Measurements from ENCODE around the gene ANO7. TPM values are rescaled to one million over a fixed set of nuclear protein-coding genes. Genes with fewer than 3 reads are reported as not detected.

Gene ANO7
- total and polyA plus RNA-seq, 5 experiments from 2014 or later, result 0.16 to 0.77 (median 0.57) TPM; not detected in 2

GRCh38 chr2:241198381-241199279 lies 10.2 kb downstream of the ANO7 start:
- POLR2A ChIA-PET, result no interaction called here
- no peak for DNase-seq
- no peaks in the 10 kb centered on the region for H3K27me3 Mint-ChIP-seq
- no peaks in the 10 kb centered on the region for H3K36me3 Mint-ChIP-seq
- H3K27ac Mint-ChIP-seq, result no peak overlapping the region
- no peak overlapping the region for H3K4me3 Mint-ChIP-seq
- no peak for ATAC-seq
- no peaks in the 10 kb centered on the region for H3K4me1 Mint-ChIP-seq
- no peaks in the 10 kb centered on the region for H3K9me3 Mint-ChIP-seq

GRCh38 chr2:241199286-241199685 lies 10.8 kb downstream of the ANO7 start:
- POLR2A ChIA-PET, result no interaction called here
- no peak for DNase-seq

DNA sequence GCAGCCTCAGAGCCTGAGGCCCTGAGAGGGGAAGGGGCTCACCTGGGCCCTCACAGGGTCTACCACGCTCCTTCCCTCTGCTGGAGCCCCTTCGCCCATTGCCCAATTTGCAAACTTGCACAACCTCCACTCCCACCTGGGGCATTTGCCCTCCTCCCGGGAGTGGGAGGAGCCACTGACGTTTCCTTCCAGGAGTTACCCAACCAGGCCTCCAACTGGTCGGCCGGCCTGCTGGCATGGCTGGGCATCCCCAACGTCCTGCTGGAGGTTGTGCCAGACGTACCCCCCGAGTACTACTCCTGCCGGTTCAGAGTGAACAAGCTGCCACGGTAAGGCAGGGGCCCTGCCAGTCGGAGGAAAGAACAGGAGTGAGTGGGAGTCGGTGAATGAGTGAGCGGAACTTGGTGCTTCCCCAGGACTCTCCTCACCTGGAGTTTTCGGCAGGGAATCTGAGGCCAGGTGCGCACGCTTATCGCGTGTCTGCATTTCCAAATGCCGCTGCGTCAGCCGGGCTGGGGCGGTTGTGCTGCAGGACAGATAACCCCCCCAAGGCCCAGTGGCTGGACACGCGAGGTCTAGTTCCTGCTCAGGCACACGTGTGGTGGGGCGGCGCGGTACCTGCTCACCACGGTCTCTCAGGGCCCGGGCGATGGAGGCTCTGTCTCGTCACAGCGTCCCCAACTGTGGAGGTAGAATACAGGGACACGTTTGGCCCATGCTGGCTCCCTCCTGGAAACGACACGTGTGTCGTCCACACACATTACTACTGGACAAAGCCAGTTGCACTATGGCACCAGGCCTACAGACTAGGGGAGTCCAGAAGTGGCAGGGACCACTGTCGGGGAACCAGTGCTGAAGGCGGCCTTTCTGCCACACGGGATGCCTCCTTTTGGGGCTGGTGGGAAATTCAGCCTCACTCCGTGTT lies 11.7 kb downstream of the ANO7 start:
- no peaks in the 10 kb centered on the region for H3K36me3 Mint-ChIP-seq
- no peaks in the 10 kb centered on the region for H3K9me3 Mint-ChIP-seq
- H3K27ac Mint-ChIP-seq, result no peak overlapping the region
- no peak overlapping the region for H3K4me3 Mint-ChIP-seq
- H3K4me1 Mint-ChIP-seq, result peaks cover 0 to 2% (median 0%) of the 10 kb centered on the region in 4 donors
- H3K27me3 Mint-ChIP-seq, result no peaks in the 10 kb centered on the region
- no peak for DNase-seq
- ATAC-seq, result no peak
- POLR2A ChIA-PET, result no interaction called here

More at GRCh38 chr2:241199286-241199685, 10.8 kb downstream of the ANO7 start:
- H3K36me3 Mint-ChIP-seq, result no peaks in the 10 kb centered on the region
- H3K4me3 Mint-ChIP-seq, result no peak overlapping the region
- no peak overlapping the region for H3K27ac Mint-ChIP-seq
- H3K4me1 Mint-ChIP-seq, result no peaks in the 10 kb centered on the region
- no peaks in the 10 kb centered on the region for H3K9me3 Mint-ChIP-seq
- H3K27me3 Mint-ChIP-seq, result no peaks in the 10 kb centered on the region
- ATAC-seq, result no peak

- peaks cover 0 to 2% (median 0%) of the 10 kb centered on the region in 4 donors for H3K4me1 Mint-ChIP-seq
- H3K9me3 Mint-ChIP-seq, result no peaks in the 10 kb centered on the region
- H3K4me3 Mint-ChIP-seq, result no peak overlapping the region
- ATAC-seq, result no peak
- no peaks in the 10 kb centered on the region for H3K27me3 Mint-ChIP-seq
- DNase-seq, result no peak
- POLR2A ChIA-PET, result no interaction called here
- no peaks in the 10 kb centered on the region for H3K36me3 Mint-ChIP-seq
- H3K27ac Mint-ChIP-seq, result no peak overlapping the region
These were observed 12.4 kb downstream of the ANO7 start for GRCh38 chr2:241200822-241201395.

GRCh38 chr2:241201445-241202267 lies 13.2 kb downstream of the ANO7 start:
- no peaks in the 10 kb centered on the region for H3K9me3 Mint-ChIP-seq
- DNase-seq, result no peak
- H3K27ac Mint-ChIP-seq, result no peak overlapping the region
- no peaks in the 10 kb centered on the region for H3K27me3 Mint-ChIP-seq
- H3K4me3 Mint-ChIP-seq, result no peak overlapping the region
- no peaks in the 10 kb centered on the region for H3K36me3 Mint-ChIP-seq
- no peak for ATAC-seq
- POLR2A ChIA-PET, result no interaction called here
- H3K4me1 Mint-ChIP-seq, result peaks cover 0 to 2% (median 0%) of the 10 kb centered on the region in 4 donors

DNA sequence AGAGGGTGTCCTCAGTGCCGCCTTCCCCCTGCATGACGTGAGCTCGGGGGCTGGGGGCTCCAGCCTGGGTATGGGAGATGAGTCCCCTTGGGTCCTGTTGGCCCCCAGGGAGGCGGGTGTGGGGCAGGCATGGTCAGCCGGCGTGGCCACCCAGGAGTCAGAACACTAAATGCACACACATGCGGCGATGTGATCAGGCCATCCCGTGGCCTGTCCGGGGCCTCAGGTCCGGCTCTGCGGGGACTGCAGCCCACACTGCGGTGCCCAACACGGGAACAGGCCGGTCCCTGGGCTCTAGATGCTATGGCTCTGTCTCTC lies 13.8 kb downstream of the ANO7 start:
- DNase-seq (no peak), ATAC-seq (no peak)
- no peak overlapping the region for H3K27ac Mint-ChIP-seq
- H3K27me3 Mint-ChIP-seq, result no peaks in the 10 kb centered on the region
- H3K4me3 Mint-ChIP-seq, result no peak overlapping the region
- peaks cover 0 to 2% (median 0%) of the 10 kb centered on the region in 4 donors for H3K4me1 Mint-ChIP-seq
- POLR2A ChIA-PET, result no interaction called here
- no peaks in the 10 kb centered on the region for H3K36me3 Mint-ChIP-seq
- no peaks in the 10 kb centered on the region for H3K9me3 Mint-ChIP-seq

DNA sequence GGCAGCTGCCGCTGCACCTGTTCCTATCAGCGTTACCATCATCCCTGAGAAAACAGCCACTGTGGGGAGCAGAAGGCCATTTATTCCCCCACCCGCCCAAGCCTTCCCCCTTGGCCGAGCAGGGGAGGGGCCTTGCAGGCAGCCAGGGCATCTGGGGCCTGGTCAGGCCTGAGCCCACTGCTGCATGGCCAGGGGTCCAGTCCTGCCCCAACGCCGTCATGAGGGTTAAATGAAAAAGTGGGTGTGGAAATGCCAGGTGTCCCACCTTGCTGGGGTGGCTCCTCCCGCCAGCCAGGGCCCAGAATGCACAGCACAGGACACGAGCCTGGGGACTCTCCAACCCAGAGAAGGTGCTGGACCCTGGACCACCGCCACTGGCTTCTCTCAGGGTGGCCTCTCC lies 14.2 kb downstream of the ANO7 start:
- H3K27me3 Mint-ChIP-seq, result no peaks in the 10 kb centered on the region
- no peaks in the 10 kb centered on the region for H3K36me3 Mint-ChIP-seq
- no peak for DNase-seq
- no peaks in the 10 kb centered on the region for H3K9me3 Mint-ChIP-seq
- ATAC-seq, result no peak
- H3K27ac Mint-ChIP-seq, result no peak overlapping the region
- H3K4me1 Mint-ChIP-seq, result peaks cover 0 to 2% (median 0%) of the 10 kb centered on the region in 4 donors
- POLR2A ChIA-PET, result no interaction called here
- no peak overlapping the region for H3K4me3 Mint-ChIP-seq

- ATAC-seq (no peak), DNase-seq (no peak)
- H3K4me1 Mint-ChIP-seq, result peaks cover 0 to 2% (median 0%) of the 10 kb centered on the region in 4 donors
- H3K27ac Mint-ChIP-seq, result no peak overlapping the region
- H3K9me3 Mint-ChIP-seq, result no peaks in the 10 kb centered on the region
- H3K36me3 Mint-ChIP-seq, result no peaks in the 10 kb centered on the region
- POLR2A ChIA-PET, result interaction anchor here (1.3 kb wide), 1 partner anchor 13 kb away, joined by 3 read pairs; no protein-coding TSS in a partner anchor
- no peaks in the 10 kb centered on the region for H3K27me3 Mint-ChIP-seq
- no peak overlapping the region for H3K4me3 Mint-ChIP-seq
These were observed 14.9 kb downstream of the ANO7 start for GRCh38 chr2:241203218-241204009.

DNA sequence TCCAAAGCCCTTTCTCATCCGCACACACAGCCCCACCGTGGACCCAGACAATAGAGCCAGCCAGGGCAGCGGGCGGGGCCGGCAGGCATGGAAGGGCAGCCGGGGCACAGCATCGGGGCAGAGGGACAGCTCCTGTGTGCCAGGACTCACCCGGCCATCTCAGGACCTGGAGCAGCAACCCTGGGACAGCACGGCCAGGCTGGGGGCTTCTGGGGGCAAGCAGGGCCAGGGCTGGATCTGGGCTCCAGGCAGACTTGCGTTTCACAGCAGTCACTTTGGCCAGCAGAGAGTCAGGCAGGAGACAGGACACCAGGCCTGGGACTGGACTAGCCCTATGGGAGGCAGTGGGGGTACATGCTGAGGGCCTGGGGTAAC lies 15.5 kb downstream of the ANO7 start:
- Mint-ChIP-seq H3K9me3 (no peaks in the 10 kb centered on the region), H3K27me3 (no peaks in the 10 kb centered on the region), H3K36me3 (no peaks in the 10 kb centered on the region), H3K27ac (no peak overlapping the region), H3K4me1 (peaks cover 0 to 2% (median 0%) of the 10 kb centered on the region in 4 donors), H3K4me3 (no peak overlapping the region)
- ATAC-seq (no peak), DNase-seq (no peak)
- POLR2A ChIA-PET, result interaction anchor here (1.3 kb wide), 1 partner anchor 12 kb away, joined by 3 read pairs; no protein-coding TSS in a partner anchor

DNA sequence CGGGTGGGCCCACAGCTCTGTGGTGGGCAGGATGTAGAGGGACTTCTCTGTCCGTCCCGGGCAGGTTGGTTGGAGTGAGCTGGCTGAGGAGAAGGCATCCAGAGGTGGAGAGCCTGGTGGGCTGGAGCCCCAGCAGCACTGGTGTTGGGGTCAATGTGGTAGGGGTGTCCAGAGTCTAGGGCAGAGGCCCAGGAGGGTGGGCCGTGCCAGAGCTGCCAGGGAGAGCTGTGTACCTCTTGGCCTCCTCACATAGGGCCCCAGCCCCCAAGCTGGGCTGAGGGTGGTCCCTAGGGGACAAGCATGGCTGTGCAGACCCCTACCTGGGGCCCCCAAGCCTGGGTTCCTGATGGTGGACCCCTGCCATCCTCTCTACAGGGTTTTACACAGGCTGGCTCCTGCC lies 16.0 kb downstream of the ANO7 start:
- no peak for ATAC-seq
- no peak for DNase-seq
- H3K36me3 Mint-ChIP-seq, result no peaks in the 10 kb centered on the region
- peak overlapping the region in 2 of 10 donors; percentile 33 to 64 for H3K27ac Mint-ChIP-seq
- H3K4me3 Mint-ChIP-seq, result no peak overlapping the region
- H3K9me3 Mint-ChIP-seq, result no peaks in the 10 kb centered on the region
- H3K4me1 Mint-ChIP-seq, result peaks cover 0 to 2% (median 0%) of the 10 kb centered on the region in 4 donors
- POLR2A ChIA-PET, result interaction anchor here (1.3 kb wide), 1 partner anchor 12 kb away, joined by 3 read pairs; no protein-coding TSS in a partner anchor
- no peaks in the 10 kb centered on the region for H3K27me3 Mint-ChIP-seq

DNA sequence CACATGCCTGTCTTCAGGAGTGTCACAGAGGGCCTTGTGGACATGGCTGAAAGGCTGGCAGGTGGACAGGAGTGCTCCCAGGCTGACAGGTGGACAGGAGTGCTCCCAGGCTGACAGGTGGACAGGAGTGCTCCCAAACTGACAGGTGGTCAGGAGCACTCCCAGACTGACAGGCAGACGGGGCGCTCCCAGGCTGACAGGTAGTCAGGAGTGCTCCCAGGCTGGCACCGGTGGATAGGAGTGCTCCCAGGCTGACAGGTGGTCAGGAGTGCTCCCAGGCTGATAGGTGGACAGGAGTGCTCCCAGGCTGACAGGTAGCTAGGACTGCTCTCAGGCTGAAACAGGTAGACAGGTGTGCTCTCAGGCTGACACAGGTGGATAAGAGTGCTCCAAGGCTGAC lies 16.6 kb downstream of the ANO7 start:
- Mint-ChIP-seq H3K9me3 (no peaks in the 10 kb centered on the region), H3K4me1 (peaks cover 0 to 2% (median 0%) of the 10 kb centered on the region in 4 donors), H3K27me3 (no peaks in the 10 kb centered on the region), H3K27ac (peak overlapping the region in 1 of 10 donors; percentile 64), H3K36me3 (no peaks in the 10 kb centered on the region), H3K4me3 (no peak overlapping the region)
- no peak for DNase-seq
- ATAC-seq, result no peak
- POLR2A ChIA-PET, result interaction anchor here (1.3 kb wide), 1 partner anchor 11 kb away, joined by 3 read pairs; no protein-coding TSS in a partner anchor

All from naive thymus-derived CD8-positive, alpha-beta T cell (primary cell).